ENCODE results near the gene APLP2. TPM values are rescaled to one million over a fixed set of nuclear protein-coding genes. Genes with fewer than 3 reads are reported as not detected.
"Not testable (repeated sequence)": the region's sequence is repeated elsewhere in the genome, so short reads cannot be mapped to it uniquely, and the experiment has no call there.

Gene APLP2

DNA sequence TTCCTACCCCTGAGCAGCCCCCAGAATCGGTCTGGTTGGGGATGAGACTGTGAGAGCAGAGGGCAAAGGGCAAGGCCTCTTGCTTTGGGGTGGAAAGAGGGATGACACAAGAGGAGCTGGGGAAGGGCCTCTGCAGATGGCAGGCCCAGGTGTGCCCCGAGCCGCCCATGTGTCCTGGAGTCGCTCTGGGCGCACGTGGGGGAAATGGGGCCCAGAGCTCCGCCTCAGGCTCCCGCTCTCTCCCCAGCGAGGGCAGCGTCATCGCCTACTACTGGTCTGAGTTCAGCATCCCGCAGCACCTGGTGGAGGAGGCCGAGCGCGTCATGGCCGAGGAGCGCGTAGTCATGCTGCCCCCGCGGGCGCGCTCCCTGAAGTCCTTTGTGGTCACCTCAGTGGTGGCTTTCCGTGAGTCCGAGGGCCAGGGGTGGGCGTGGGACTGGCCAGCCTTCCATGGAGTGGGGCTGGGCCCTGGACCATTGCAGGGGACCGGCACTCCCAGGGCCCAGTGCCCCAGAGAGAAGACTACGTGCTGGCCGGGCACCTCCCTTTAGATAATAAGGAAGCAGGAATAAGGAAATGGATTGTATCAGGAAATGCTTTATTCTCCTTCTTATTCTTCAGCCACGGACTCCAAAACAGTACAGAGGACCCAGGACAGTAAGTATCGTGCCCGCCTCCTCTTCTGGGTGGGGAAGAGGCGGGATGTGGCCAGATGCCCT is 120.0 kb downstream of the APLP2 start:
- peaks cover 33% of the 10 kb centered on the region for H3K27me3 ChIP-seq (ENCODE audit: control insufficient read depth, insufficient read depth, low read length)
- H3K4me2 ChIP-seq (ENCODE audit: low read length) = no peak overlapping the region
- H3K9ac ChIP-seq (ENCODE audit: low read depth, low read length) = no peak overlapping the region
- H3K4me3 ChIP-seq (ENCODE audit: low read length) = no peak overlapping the region
- H3K9me3 ChIP-seq (replicated peaks; ENCODE audit: low read length) = no peaks in the 10 kb centered on the region
- H3K4me1 ChIP-seq (ENCODE audit: control insufficient read depth, insufficient read depth, low read length) = no peaks in the 10 kb centered on the region
- no peaks in the 10 kb centered on the region for H3K36me3 ChIP-seq (ENCODE audit: insufficient read depth, low read length)

DNA sequence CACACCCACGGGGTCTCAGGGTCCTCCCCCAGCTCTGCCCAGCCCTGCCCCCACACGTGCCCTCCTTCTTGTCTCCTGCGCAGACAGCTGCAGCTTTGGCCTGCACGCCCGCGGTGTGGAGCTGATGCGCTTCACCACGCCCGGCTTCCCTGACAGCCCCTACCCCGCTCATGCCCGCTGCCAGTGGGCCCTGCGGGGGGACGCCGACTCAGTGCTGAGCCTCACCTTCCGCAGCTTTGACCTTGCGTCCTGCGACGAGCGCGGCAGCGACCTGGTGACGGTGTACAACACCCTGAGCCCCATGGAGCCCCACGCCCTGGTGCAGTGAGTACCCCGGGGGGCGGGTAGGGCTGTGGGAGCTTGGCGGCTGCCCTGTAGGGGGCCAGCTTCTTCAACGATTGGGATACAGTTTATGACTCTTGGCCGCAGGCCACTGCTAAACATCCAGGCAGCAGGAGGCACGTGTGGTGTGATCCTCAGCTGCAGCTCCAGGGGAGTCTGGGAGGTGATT is 120.7 kb downstream of the APLP2 start:
- Histone ChIP-seq H3K4me1 (ENCODE audit: control insufficient read depth, insufficient read depth, low read length) (no peaks in the 10 kb centered on the region), H3K27me3 (ENCODE audit: control insufficient read depth, insufficient read depth, low read length) (peaks cover 26% of the 10 kb centered on the region), H3K4me3 (ENCODE audit: low read length) (no peak overlapping the region), H3K9me3 (replicated peaks; ENCODE audit: low read length) (no peaks in the 10 kb centered on the region), H3K9ac (ENCODE audit: low read depth, low read length) (no peak overlapping the region), H3K4me2 (ENCODE audit: low read length) (no peak overlapping the region), H3K36me3 (ENCODE audit: insufficient read depth, low read length) (no peaks in the 10 kb centered on the region)

DNA sequence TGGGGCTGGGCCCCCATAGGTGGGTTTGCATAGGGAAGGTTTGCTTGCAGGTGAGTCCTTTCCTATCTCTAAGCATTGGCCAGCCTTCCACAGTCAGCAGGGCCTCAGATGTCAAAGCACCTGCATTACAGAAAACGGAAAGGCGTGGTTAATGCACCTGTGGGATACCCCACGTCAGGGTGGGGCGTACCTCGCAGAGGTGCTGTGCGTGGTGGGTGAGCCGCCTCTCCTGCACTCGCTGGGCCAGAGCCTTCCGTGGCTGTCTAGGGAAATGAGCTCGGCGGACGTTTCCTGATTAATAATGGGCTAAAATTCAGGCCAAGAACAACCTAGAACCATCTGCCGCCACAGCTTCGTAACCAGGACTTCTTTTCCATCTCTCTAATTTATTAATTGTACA is 122.2 kb downstream of the APLP2 start:
- H3K4me3 ChIP-seq (ENCODE audit: low read length) = no peak overlapping the region
- H3K9ac ChIP-seq (ENCODE audit: low read depth, low read length) = no peak overlapping the region
- no peaks in the 10 kb centered on the region for H3K36me3 ChIP-seq (ENCODE audit: insufficient read depth, low read length)
- no peak overlapping the region for H3K4me2 ChIP-seq (ENCODE audit: low read length)
- peaks cover 18% of the 10 kb centered on the region for H3K27me3 ChIP-seq (ENCODE audit: control insufficient read depth, insufficient read depth, low read length)
- H3K4me1 ChIP-seq (ENCODE audit: control insufficient read depth, insufficient read depth, low read length) = no peaks in the 10 kb centered on the region
- H3K9me3 ChIP-seq (replicated peaks; ENCODE audit: low read length) = no peaks in the 10 kb centered on the region

DNA sequence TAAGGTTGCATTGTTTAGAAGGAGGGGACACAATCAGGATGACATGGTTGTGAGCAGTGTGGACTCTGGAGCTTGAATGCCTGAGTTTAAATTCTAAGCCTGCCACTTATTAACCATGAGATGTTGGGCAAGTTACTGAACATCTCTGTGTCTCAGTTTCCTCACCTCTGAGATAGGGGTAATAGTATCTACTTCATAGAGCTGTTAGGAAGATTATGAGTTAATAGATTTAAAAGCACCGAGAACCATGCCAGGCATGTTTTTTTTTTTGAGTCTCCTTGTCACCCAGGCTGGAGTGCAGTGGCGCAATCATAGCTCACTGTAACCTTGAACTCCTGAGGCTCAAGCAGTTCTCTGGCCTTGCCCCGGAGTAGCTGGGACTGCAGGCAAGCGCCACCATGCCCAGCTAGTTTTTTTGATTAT is 123.2 kb downstream of the APLP2 start:
- peaks cover 11% of the 10 kb centered on the region for H3K27me3 ChIP-seq (ENCODE audit: control insufficient read depth, insufficient read depth, low read length)
- no peaks in the 10 kb centered on the region for H3K9me3 ChIP-seq (replicated peaks; ENCODE audit: low read length)
- no peaks in the 10 kb centered on the region for H3K4me1 ChIP-seq (ENCODE audit: control insufficient read depth, insufficient read depth, low read length)
- H3K4me3 ChIP-seq (ENCODE audit: low read length) = no peak overlapping the region
- H3K9ac ChIP-seq (ENCODE audit: low read depth, low read length) = no peak overlapping the region
- H3K4me2 ChIP-seq (ENCODE audit: low read length) = no peak overlapping the region
- no peaks in the 10 kb centered on the region for H3K36me3 ChIP-seq (ENCODE audit: insufficient read depth, low read length)

DNA sequence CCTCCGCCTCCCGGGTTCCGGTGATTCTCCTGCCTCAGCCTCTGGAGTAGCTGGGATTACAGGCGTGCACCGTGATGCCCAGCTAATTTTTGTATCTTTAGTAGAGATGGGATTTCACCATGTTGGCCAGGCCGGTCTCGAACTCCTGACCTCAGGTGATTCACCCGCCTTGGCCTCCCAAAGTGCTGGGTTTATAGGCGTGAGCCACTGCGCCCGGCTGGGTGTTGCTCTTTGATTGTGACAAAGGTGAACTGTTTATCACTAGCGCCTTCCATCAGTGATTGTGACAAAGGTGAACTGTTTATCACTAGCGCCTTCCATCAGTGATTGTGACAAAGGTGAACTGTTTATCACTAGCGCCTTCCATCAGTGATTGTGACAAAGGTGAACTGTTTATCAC is 123.9 kb downstream of the APLP2 start:
- H3K9ac ChIP-seq (ENCODE audit: low read depth, low read length); H3K4me3 ChIP-seq (ENCODE audit: low read length); H3K9me3 ChIP-seq (replicated peaks; ENCODE audit: low read length); H3K4me2 ChIP-seq (ENCODE audit: low read length); H3K4me1 ChIP-seq (ENCODE audit: control insufficient read depth, insufficient read depth, low read length); H3K36me3 ChIP-seq (ENCODE audit: insufficient read depth, low read length); H3K27me3 ChIP-seq (ENCODE audit: control insufficient read depth, insufficient read depth, low read length): not testable (repeated sequence)

Small RNAs within 50 kb of the gene (small RNA-seq; reads per million reads assigned to genes)
- gene RF00015 (not detected), gene RPL34P21 (not detected)
